K562 (cell line): ENCODE data around the gene STOX2. TPM values are rescaled to one million over a fixed set of nuclear protein-coding genes. Genes with fewer than 3 reads are reported as not detected.

Experiments used
- ATAC-seq: fragments of 200-7000 bp; cut with Tn5 transposase; 3 replicates; pipeline ENCODE4 v1.9.1; 2020; ENCODE audit warnings: moderate library complexity
- BruUV-seq: library from RNA; stranded (reverse); fragments of 400-500 nt; replicated peaks from 2 replicates; lab custom pipeline; 2021; lab: Mats Ljungman, UMichigan
- CTCF ChIA-PET: fragments of 300-600 bp; formaldehyde crosslinking; extraction: SDS; loops from one replicate; lab custom pipeline; 2021; ENCODE audit warnings: low intra/inter-chr PET ratio; lab: Yijun Ruan, JAX
- POLR2A ChIA-PET: fragments of 300-600, 350-650 bp; sonication (Branson Sonifier 250); formaldehyde crosslinking; extraction: SDS; loops from one replicate; lab custom pipeline; 2021; ENCODE audit warnings: antibody characterized with exemption, inconsistent platforms; lab: Yijun Ruan, JAX
- DNase-seq, 4 experiments: peaks; one replicate each; pipeline versions ENCODE4 v3.0.0 to v3.0.0-alpha.2; 2011 to 2018; ENCODE audit warnings: low spot score in 3 of 4, mixed read lengths in 3 of 4; ENCODE audit errors: extremely low read depth in 1 of 4
- FAIRE-seq: peaks from 2 replicates; lab custom pipeline; 2011; peaks lifted over from hg19 to GRCh38; lab: Jason Lieb, UNC
- H2AFZ ChIP-seq: 2 replicates; pipeline ENCODE4 v1.6.0; 2011; ENCODE audit warnings: low read depth, low read length, control low read depth, inconsistent platforms
- H3K27ac ChIP-seq: fragments of 200-600 bp; 3 replicates; pipeline ENCODE4 v1.8.0; 2011; ENCODE audit warnings: low read depth, mild to moderate bottlenecking, control low read depth, inconsistent platforms, low read length, moderate library complexity, mixed read lengths; ENCODE audit errors: extremely low read depth
- H3K27me3 ChIP-seq, 2 experiments: fragments of 300-600 bp in 1 of 2; 2 replicates in 1 of 2; 3 replicates in 1 of 2; pipeline versions ENCODE4 v1.6.0 to v1.8.0; 2011; ENCODE audit warnings: inconsistent platforms in 2 of 2, low read length in 2 of 2, mild to moderate bottlenecking in 1 of 2, mixed read lengths in 1 of 2, moderate library complexity in 1 of 2; ENCODE audit not compliant: control insufficient read depth in 2 of 2, insufficient read depth in 2 of 2
- H3K36me3 ChIP-seq: fragments of 300-600 bp; 3 replicates; pipeline ENCODE4 v1.8.0; 2011; ENCODE audit warnings: mild to moderate bottlenecking, low read length, inconsistent platforms; ENCODE audit not compliant: control insufficient read depth, insufficient read depth
- H3K4me1 ChIP-seq, 2 experiments: fragments of 200-600 bp in 1 of 2; replicated peaks in 1 of 2; 2 replicates in 1 of 2; 3 replicates in 1 of 2; pipeline versions ENCODE4 v1.5.1 to v1.8.0; 2011; ENCODE audit warnings: inconsistent platforms in 2 of 2, low read length in 2 of 2, mild to moderate bottlenecking in 1 of 2, mixed read lengths in 1 of 2, moderate library complexity in 1 of 2; ENCODE audit not compliant: control insufficient read depth in 2 of 2, insufficient read depth in 2 of 2
- H3K4me2 ChIP-seq: 2 replicates; pipeline ENCODE4 v1.6.1; 2011; ENCODE audit warnings: low read length, control low read depth, inconsistent platforms, mixed read lengths; ENCODE audit not compliant: insufficient read depth
- H3K4me3 ChIP-seq: fragments of 200-600 bp; sonication (generic), shearing (Covaris generic); 2 replicates; pipeline ENCODE4 v1.5.1; 2016; ENCODE audit warnings: control low read depth, inconsistent platforms
- H3K79me2 ChIP-seq: fragments of 200-600 bp; 3 replicates; pipeline ENCODE4 v1.8.0; 2011; ENCODE audit warnings: low read length, inconsistent platforms; ENCODE audit not compliant: control insufficient read depth, insufficient read depth
- H3K9ac ChIP-seq, 2 experiments: 2 replicates each; pipeline versions ENCODE4 v1.6.0 to v1.6.1; 2011; ENCODE audit warnings: low read depth in 2 of 2, low read length in 2 of 2, control low read depth in 1 of 2, inconsistent platforms in 1 of 2, mild to moderate bottlenecking in 1 of 2, mixed read lengths in 1 of 2; ENCODE audit not compliant: insufficient read depth in 1 of 2
- H3K9me1 ChIP-seq: one replicate; pipeline ENCODE4 v1.6.0; 2011; ENCODE audit warnings: inconsistent platforms, mild to moderate bottlenecking, low read length, moderate library complexity; ENCODE audit not compliant: control insufficient read depth, insufficient read depth
- H3K9me3 ChIP-seq: replicated peaks from 2 replicates; pipeline ENCODE4 v1.5.1; 2011; ENCODE audit warnings: low read depth, low read length, inconsistent platforms; ENCODE audit not compliant: control insufficient read depth, insufficient read depth
- H4K20me1 ChIP-seq: replicated peaks from 2 replicates; pipeline ENCODE4 v1.6.1; 2011; ENCODE audit warnings: low read length, inconsistent platforms, mixed read lengths; ENCODE audit not compliant: control insufficient read depth, insufficient read depth
- CHD1 ChIP-seq: fragments of 200-600 bp; sonication (generic); IDR thresholded peaks from one replicate; pipeline ENCODE4 v1.6.1; 2012; ENCODE audit warnings: mild to moderate bottlenecking, moderate library complexity, low read length, inconsistent platforms
- EP300 ChIP-seq: IDR thresholded peaks from 2 replicates; pipeline ENCODE4 v1.6.1; 2012; ENCODE audit warnings: low read length, improper control_type of control experiment
- JUNB ChIP-seq: fragments of 450-650 bp; formaldehyde crosslinking; conservative IDR thresholded peaks from 2 replicates; pipeline ENCODE4 v1.4.0; 2020; ENCODE audit warnings: mild to moderate bottlenecking
- KDM5B ChIP-seq: fragments of 200-600 bp; sonication (generic); IDR thresholded peaks from 2 replicates; pipeline ENCODE4 v1.6.1; 2012; ENCODE audit warnings: low read depth, mild to moderate bottlenecking, moderate library complexity, low read length, control low read depth, inconsistent platforms; ENCODE audit not compliant: insufficient replicate concordance
- MCM3 ChIP-seq: fragments of 450-650 bp; IDR thresholded peaks from 2 replicates; pipeline ENCODE4 v1.6.1; 2016
- MYBL2 ChIP-seq, 2 experiments: fragments of 450-650 bp in 1 of 2; sonication (generic) in 1 of 2; formaldehyde crosslinking in 1 of 2; IDR thresholded peaks; 2 replicates each; pipeline versions ENCODE4 v1.6.1 to v1.8.1; 2017 to 2022; ENCODE audit warnings: borderline replicate concordance in 1 of 2, inconsistent platforms in 1 of 2, low read depth in 1 of 2, mild to moderate bottlenecking in 1 of 2, missing genetic modification reagents in 1 of 2, moderate library complexity in 1 of 2
- NEUROD1 ChIP-seq: fragments of 150-350 bp; IDR thresholded peaks from 2 replicates; pipeline ENCODE4 v1.6.1; 2014; ENCODE audit warnings: borderline replicate concordance, low read length, low read depth; ENCODE audit not compliant: partially characterized antibody
- PHB2 ChIP-seq: fragments of 450-650 bp; IDR thresholded peaks from 2 replicates; pipeline ENCODE4 v1.6.1; 2017; ENCODE audit warnings: low read depth
- PRMT5 ChIP-seq: sonication (generic); formaldehyde crosslinking; IDR thresholded peaks from 2 replicates; pipeline ENCODE4 v1.5.0; 2020; ENCODE audit warnings: missing genetic modification reagents
- RBFOX2 ChIP-seq: fragments of 200-400 bp; formaldehyde crosslinking; IDR thresholded peaks from 2 replicates; pipeline ENCODE4 v1.6.1; 2017; ENCODE audit warnings: low read depth, mild to moderate bottlenecking, low read length, moderate library complexity
- RBM39 ChIP-seq: fragments of 200-400 bp; formaldehyde crosslinking; optimal IDR thresholded peaks from 2 replicates; pipeline ENCODE3; 2018; ENCODE audit warnings: low read depth, low read length
- STAG1 ChIP-seq: sonication (generic); formaldehyde crosslinking; IDR thresholded peaks from 2 replicates; pipeline ENCODE4 v1.5.0; 2020; ENCODE audit warnings: missing genetic modification reagents, borderline replicate concordance
- TAF15 ChIP-seq: fragments of 200-400 bp; formaldehyde crosslinking; IDR thresholded peaks from 2 replicates; pipeline ENCODE4 v1.6.1; 2017; ENCODE audit warnings: mild to moderate bottlenecking, low read depth, low read length, moderate library complexity
- TCF7 ChIP-seq: sonication (generic); IDR thresholded peaks from 2 replicates; pipeline ENCODE4 v1.6.1; 2016; ENCODE audit warnings: antibody characterized with exemption, borderline replicate concordance
- TFAM ChIP-seq: fragments of 250-450 bp; sonication (Bioruptor Pico); conservative IDR thresholded peaks from 2 replicates; pipeline ENCODE4 v1.5.0; 2021; ENCODE audit warnings: mild to moderate bottlenecking, moderate library complexity
- ZNF239 ChIP-seq: fragments of 250-450 bp; sonication (Bioruptor Pico); IDR thresholded peaks from 2 replicates; pipeline ENCODE4 v1.4.0; 2020; ENCODE audit warnings: mild to moderate bottlenecking
- ZNF347 ChIP-seq: fragments of 450-650 bp; formaldehyde crosslinking; IDR thresholded peaks from 2 replicates; pipeline ENCODE4 v1.4.0; 2020; ENCODE audit warnings: low read depth, mild to moderate bottlenecking, moderate library complexity
- WGBS: fragments of 100-300 bp; shearing (Covaris generic); methylation state at CpG from one replicate; pipeline ENCODE4 v1.1.6; 2016; ENCODE audit warnings: low coverage, mixed read lengths; ENCODE audit not compliant: insufficient coverage; ENCODE audit errors: missing lambda C conversion rate; 5-methylcytosine and 5-hydroxymethylcytosine counted together
- in situ Hi-C: fragments of 300-500 bp; cut with MboI; formaldehyde crosslinking; loops from 4 replicates; pipeline ENCODE4 v1.15.0; 2018; ENCODE audit warnings: inconsistent platforms, mixed read lengths
- intact Hi-C: fragments of 100-400 bp; cut with micrococcal nuclease; formaldehyde crosslinking; loops from 2 replicates; pipeline ENCODE4 v1.14.2; 2022
- polyA plus RNA-seq, 8 experiments: library from polyadenylated mRNA; depleted of rRNA in 4 of 8; stranded (reverse) in 5 of 8; unstranded in 3 of 8; fragments of >200 nt; fragmentation: Nextera tagmentation in 2 of 8; fragmentation: Illumina TruSeq in 1 of 8; extraction: Ambion mirVana in 2 of 8; extraction: Trizol in 1 of 8; gene quantifications; 2 replicates each; pipeline versions ENCODE4 v1.2.1 to v1.2.3, GENCODE V29; 2011 to 2014; ENCODE audit warnings: inconsistent platforms in 1 of 8, missing spikeins in 1 of 8
- total RNA-seq, 7 experiments: library from RNA; depleted of rRNA in 6 of 7; stranded (reverse); fragments of >200 nt in 6 of 7; fragmentation: Illumina TruSeq in 2 of 7; extraction: Trizol in 2 of 7; gene quantifications; 2 replicates each; pipeline versions ENCODE4 v1.2.1 to v1.2.3, GENCODE V29; 2011 to 2021; ENCODE audit warnings: low replicate concordance in 1 of 7
- TF ChIP-seq, protein P1 (sequence below): fragments of 450-650 bp; IDR thresholded peaks from 2 replicates; pipeline ENCODE4 v1.6.1; 2018; ENCODE audit not compliant: partially characterized antibody

The STOX2 gene
- total and polyA plus RNA-seq, 9 of the 15 experiments (the other 6 are each of a cell fraction or from before 2014, with no cell fraction given), result not detected

DNA sequence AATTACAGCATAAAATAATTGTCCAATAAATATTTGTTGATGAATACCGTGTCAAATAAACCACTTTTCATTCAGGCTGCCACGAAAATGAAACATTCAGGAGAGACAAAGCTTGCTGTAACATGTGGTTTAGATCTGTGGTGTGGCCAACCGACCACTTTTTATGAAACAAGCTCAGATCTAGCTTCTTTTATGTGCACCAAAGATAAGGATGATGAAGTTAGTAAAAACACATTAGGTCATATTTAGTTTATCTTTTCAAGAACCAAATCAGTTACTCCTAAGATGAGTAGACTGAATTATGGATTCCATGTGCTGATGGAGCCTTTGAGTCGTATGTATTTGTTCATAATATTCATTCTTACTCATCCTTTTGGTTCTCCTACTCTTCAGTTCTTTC, 35.8 kb downstream of the STOX2 start:
- TF ChIP-seq PRMT5 (CRISPR knock-in tag) (no peak), STAG1 (CRISPR knock-in tag) (no peak), PHB2 (no peak), TCF7 (no peak), MCM3 (no peak), ZNF347 (CRISPR knock-in tag) (no peak), RBFOX2 (no peak), NEUROD1 (no peak), ZNF239 (CRISPR knock-in tag) (no peak), KDM5B (no peak), CHD1 (no peak), TFAM (CRISPR knock-in tag) (no peak), TAF15 (no peak), EP300 (no peak), JUNB (CRISPR knock-in tag) (no peak), MYBL2 (IDR thresholded peaks at IDR 0.05; ENCODE audit: low read depth) (no peak), MYBL2 (CRISPR knock-in tag; IDR thresholded peaks at IDR 0.05; ENCODE audit: borderline replicate concordance) (no peak), RBM39 (no peak)
- TF ChIP-seq, protein P1, sequence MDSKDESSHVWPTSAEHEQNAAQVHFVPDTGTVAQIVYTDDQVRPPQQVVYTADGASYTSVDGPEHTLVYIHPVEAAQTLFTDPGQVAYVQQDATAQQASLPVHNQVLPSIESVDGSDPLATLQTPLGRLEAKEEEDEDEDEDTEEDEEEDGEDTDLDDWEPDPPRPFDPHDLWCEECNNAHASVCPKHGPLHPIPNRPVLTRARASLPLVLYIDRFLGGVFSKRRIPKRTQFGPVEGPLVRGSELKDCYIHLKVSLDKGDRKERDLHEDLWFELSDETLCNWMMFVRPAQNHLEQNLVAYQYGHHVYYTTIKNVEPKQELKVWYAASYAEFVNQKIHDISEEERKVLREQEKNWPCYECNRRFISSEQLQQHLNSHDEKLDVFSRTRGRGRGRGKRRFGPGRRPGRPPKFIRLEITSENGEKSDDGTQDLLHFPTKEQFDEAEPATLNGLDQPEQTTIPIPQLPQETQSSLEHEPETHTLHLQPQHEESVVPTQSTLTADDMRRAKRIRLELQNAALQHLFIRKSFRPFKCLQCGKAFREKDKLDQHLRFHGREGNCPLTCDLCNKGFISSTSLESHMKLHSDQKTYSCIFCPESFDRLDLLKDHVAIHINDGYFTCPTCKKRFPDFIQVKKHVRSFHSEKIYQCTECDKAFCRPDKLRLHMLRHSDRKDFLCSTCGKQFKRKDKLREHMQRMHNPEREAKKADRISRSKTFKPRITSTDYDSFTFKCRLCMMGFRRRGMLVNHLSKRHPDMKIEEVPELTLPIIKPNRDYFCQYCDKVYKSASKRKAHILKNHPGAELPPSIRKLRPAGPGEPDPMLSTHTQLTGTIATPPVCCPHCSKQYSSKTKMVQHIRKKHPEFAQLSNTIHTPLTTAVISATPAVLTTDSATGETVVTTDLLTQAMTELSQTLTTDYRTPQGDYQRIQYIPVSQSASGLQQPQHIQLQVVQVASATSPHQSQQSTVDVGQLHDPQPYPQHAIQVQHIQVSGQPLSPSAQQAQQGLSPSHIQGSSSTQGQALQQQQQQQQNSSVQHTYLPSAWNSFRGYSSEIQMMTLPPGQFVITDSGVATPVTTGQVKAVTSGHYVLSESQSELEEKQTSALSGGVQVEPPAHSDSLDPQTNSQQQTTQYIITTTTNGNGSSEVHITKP, result no peak
- TF ChIP-seq, all 486 proteins: peak for 0
- Histone ChIP-seq H3K79me2 (no peaks in the 10 kb centered on the region), H3K27ac (no peak overlapping the region), H3K36me3 (no peaks in the 10 kb centered on the region), H3K9me3 (no peaks in the 10 kb centered on the region), H3K4me1 (no peaks in the 10 kb centered on the region), H3K27me3 (peaks cover 2 to 19% of the 10 kb centered on the region in 2 experiments; a peak in 3 of 5 replicates), H2AFZ (no peak overlapping the region), H3K4me2 (no peak overlapping the region), H3K4me3 (no peak overlapping the region), H4K20me1 (no peaks in the 10 kb centered on the region), H3K9ac (no peak overlapping the region), H3K9me1 (no peaks in the 10 kb centered on the region)
- DNase-seq (no peak), FAIRE-seq (no peak), ATAC-seq (no peak)
- intact Hi-C loops, result no loop called here
- WGBS, result 0% methylated on average over 4 of the region's 4 CpGs
- POLR2A ChIA-PET, result no interaction called here
- no TSS peak for BruUV-seq
- in situ Hi-C loops, result no loop called here
- CTCF ChIA-PET, result interaction anchor here (0.6 kb wide), 1 partner anchor 88 kb away, joined by 3 read pairs; no protein-coding TSS in a partner anchor
